ENCODE measurements around the gene HAUS6. TPM values are rescaled to one million over a fixed set of nuclear protein-coding genes. Genes with fewer than 3 reads are reported as not detected.
"Not testable (repeated sequence)": the region's sequence is repeated elsewhere in the genome, so short reads cannot be mapped to it uniquely, and the experiment has no call there.

HAUS6 gene
- total RNA-seq, 1 experiment from 2014 or later = 22.8 TPM

- DNase-seq (ENCODE audit: low read depth) = no peak
These were observed 69.7 kb downstream of the HAUS6 start, which contains the start of gene SAXO1 for GRCh38 chr9:19033015-19033414. TSS of gene SAXO1 (minus strand) at chr9:19033209. CDS start at chr9:19032908, 301 bp downstream.

- DNase-seq (ENCODE audit: low read depth) = no peak
These were observed 70.3 kb downstream of the HAUS6 start for GRCh38 chr9:19032406-19032805.

GRCh38 chr9:19030899-19031298, 71.8 kb downstream of the HAUS6 start:
- DNase-seq (ENCODE audit: low read depth) = no peak

GRCh38 chr9:19028835-19029451, 73.8 kb downstream of the HAUS6 start:
- DNase-seq (ENCODE audit: low read depth) = peak; percentile 43

GRCh38 chr9:19027825-19028224, 74.9 kb downstream of the HAUS6 start:
- no peak for DNase-seq (ENCODE audit: low read depth)

- DNase-seq (ENCODE audit: low read depth) = no peak
These were observed 76.3 kb downstream of the HAUS6 start for GRCh38 chr9:19026375-19026774.

GRCh38 chr9:19023078-19023477, 79.6 kb downstream of the HAUS6 start:
- no peak for DNase-seq (ENCODE audit: low read depth)

- DNase-seq (ENCODE audit: low read depth) = no peak
These were observed 80.5 kb downstream of the HAUS6 start for GRCh38 chr9:19022206-19022605.

GRCh38 chr9:19021649-19022048, 81.1 kb downstream of the HAUS6 start:
- not testable (repeated sequence) for DNase-seq (ENCODE audit: low read depth)

GRCh38 chr9:19020886-19021455, 81.7 kb downstream of the HAUS6 start:
- DNase-seq (ENCODE audit: low read depth) = no peak

GRCh38 chr9:19018201-19018600, 84.5 kb downstream of the HAUS6 start:
- no peak for DNase-seq (ENCODE audit: low read depth)

- no peak for DNase-seq (ENCODE audit: low read depth)
These were observed 93.2 kb downstream of the HAUS6 start for GRCh38 chr9:19009391-19009965.

Other genes starting within 250 kb of the HAUS6 start
- gene SAXO1, start 69.7 kb downstream of the HAUS6 start, total RNA-seq (2014; rRNA removed; shearing (Covaris generic)) = not detected in 2 replicates
- 5.4 and 8.2 TPM in 2 replicates for gene RRAGA, start 53.5 kb downstream of the HAUS6 start, total RNA-seq (2014; rRNA removed; shearing (Covaris generic))
- gene PLIN2, start 24.6 kb upstream of the HAUS6 start, total RNA-seq (2014; rRNA removed; shearing (Covaris generic)) = 20.7 and 22.3 TPM in 2 replicates
- 9.1 and 10.5 TPM in 2 replicates for gene DENND4C, start 127.8 kb upstream of the HAUS6 start, total RNA-seq (2014; rRNA removed; shearing (Covaris generic))